ENCODE measurements around the gene NCOA4. TPM values are rescaled to one million over a fixed set of nuclear protein-coding genes. Genes with fewer than 3 reads are reported as not detected.

Gene NCOA4
- 84.1 to 109 TPM (median 91.3 TPM) in 5 replicates for total RNA-seq (2022; extraction: Qiagen RNA extraction; ENCODE audit: low read depth)

GRCh38 chr10:46030091-46030937 is at the start of gene NCOA4:
Gene NCOA4, minus strand, starts transcription at chr10:46030623. Its CDS starts 13,943 bp downstream, at chr10:46016680.

GRCh38 chr10:46046261-46046660 is 15.8 kb upstream of the NCOA4 start, which contains the start of gene MSMB:
Gene MSMB, minus strand, starts transcription at chr10:46046269. Its CDS starts 32 bp downstream, at chr10:46046237.

GRCh38 chr10:45972106-45972812 is 58.2 kb downstream of the NCOA4 start, which contains the start of gene TIMM23:
Gene TIMM23, plus strand, starts transcription at chr10:45972489. Its CDS starts 136 bp downstream, at chr10:45972625.

Other genes with a start within 250 kb of the NCOA4 start
- gene AGAP4, start 183.1 kb downstream of the NCOA4 start, total RNA-seq (2022; extraction: Qiagen RNA extraction; ENCODE audit: low read depth) = 4.5 to 9.4 TPM (median 7.5 TPM) in 5 replicates
- gene TIMM23, start 58.1 kb downstream of the NCOA4 start, total RNA-seq (2022; extraction: Qiagen RNA extraction; ENCODE audit: low read depth) = 146 to 169 TPM (median 161 TPM) in 5 replicates
- not detected in 5 replicates for gene MSMB, start 15.6 kb upstream of the NCOA4 start, total RNA-seq (2022; extraction: Qiagen RNA extraction; ENCODE audit: low read depth)